Activated CD8-positive, alpha-beta memory T cell treated with anti-CD3 and anti-CD28 coated beads for 4 hours (primary cell): ENCODE measurements around the gene UMAD1.

Source experiments
- DNase-seq, 2 donors: peaks; one replicate each; pipeline ENCODE4 v3.0.0-alpha.2; 2020; ENCODE audit warnings: low read depth in 2 of 2

UMAD1 gene

GRCh38 chr7:7640221-7641128 is at the start of gene UMAD1:
TSS of gene UMAD1 (plus strand) at chr7:7640752. CDS start at chr7:7673372, 32,620 bp downstream.
- peak; percentile 92 to 98 for DNase-seq

GRCh38 chr7:7595451-7595850 is 45.1 kb upstream of the UMAD1 start:
- no peak for DNase-seq

GRCh38 chr7:7596176-7596575 is 44.4 kb upstream of the UMAD1 start:
- no peak for DNase-seq

GRCh38 chr7:7607010-7607409 is 33.5 kb upstream of the UMAD1 start:
- no peak for DNase-seq

GRCh38 chr7:7609330-7609729 is 31.2 kb upstream of the UMAD1 start:
- DNase-seq, result no peak

- no peak for DNase-seq
Measured at GRCh38 chr7:7612519-7612918, 28.0 kb upstream of the UMAD1 start.

GRCh38 chr7:7613210-7613609 is 27.3 kb upstream of the UMAD1 start:
- no peak for DNase-seq

- DNase-seq, result no peak
Measured at GRCh38 chr7:7614018-7614741, 26.4 kb upstream of the UMAD1 start.

GRCh38 chr7:7617550-7617949 is 23.0 kb upstream of the UMAD1 start:
- no peak for DNase-seq

GRCh38 chr7:7618410-7618809 is 22.1 kb upstream of the UMAD1 start:
- no peak for DNase-seq

- DNase-seq, result no peak
Measured at GRCh38 chr7:7620236-7620635, 20.3 kb upstream of the UMAD1 start.

- DNase-seq, result no peak
Measured at GRCh38 chr7:7620644-7621210, 19.8 kb upstream of the UMAD1 start.

GRCh38 chr7:7628476-7628875 is 12.1 kb upstream of the UMAD1 start:
- DNase-seq, result no peak

GRCh38 chr7:7630626-7631329 is 9.8 kb upstream of the UMAD1 start:
- no peak for DNase-seq

GRCh38 chr7:7639421-7639820 is 1.1 kb upstream of the UMAD1 start:
- DNase-seq, result no peak

- DNase-seq, result peak; percentile 14 to 24
Measured at GRCh38 chr7:7639847-7640220, 718 bp upstream of the UMAD1 start.

GRCh38 chr7:7641129-7641663 is 644 bp downstream of the UMAD1 start:
- no peak for DNase-seq

- no peak for DNase-seq
Measured at GRCh38 chr7:7642081-7642480, 1.5 kb downstream of the UMAD1 start.

GRCh38 chr7:7647495-7648036 is 7.0 kb downstream of the UMAD1 start:
- DNase-seq, result no peak

- DNase-seq, result no peak
Measured at GRCh38 chr7:7650682-7651206, 10.2 kb downstream of the UMAD1 start.

- no peak for DNase-seq
Measured at GRCh38 chr7:7651479-7651878, 10.9 kb downstream of the UMAD1 start.
